ENCODE measurements around the gene VAPA. TPM values are rescaled to one million over a fixed set of nuclear protein-coding genes. Genes with fewer than 3 reads are reported as not detected.
A peak's percentile ranks its signal among the peaks of the same experiment; 100 is the strongest.

The VAPA gene
- polyA plus RNA-seq, 1 donor (not counting 4 experiments of a cell fraction or from before 2014, with no cell fraction given): 350 TPM

- TF ChIP-seq CTCF (optimal IDR thresholded peaks at IDR 0.05 in 1 of 3, IDR thresholded peaks at IDR 0.05 in 1 of 3, conservative IDR thresholded peaks at IDR 0.05 in 1 of 3; ENCODE audit: extremely low read depth in 1 of 3, insufficient read depth in 2 of 3, low read length in 3 of 3) (no peak), EZH2 (IDR thresholded peaks at IDR 0.05; ENCODE audit: low read length) (no peak)
- H3K36me3 ChIP-seq (ENCODE audit: control insufficient read depth in 2 of 2, extremely low read depth in 1 of 2, insufficient read depth in 2 of 2, low read length in 2 of 2): peaks cover 9 to 37% of the 10 kb centered on the region in 2 experiments
- no peak overlapping the region for H3K9ac ChIP-seq (ENCODE audit: control insufficient read depth, extremely low read depth, insufficient read depth, low read length)
- H3K27ac ChIP-seq (ENCODE audit: control insufficient read depth, insufficient read depth, low read length): no peak overlapping the region
- H3K4me3 ChIP-seq (ENCODE audit: control insufficient read depth in 2 of 3, extremely low read depth in 1 of 3, insufficient read depth in 2 of 3, low read depth in 1 of 3, low read length in 3 of 3): no peak overlapping the region
- FAIRE-seq (no peak), DNase-seq (ENCODE audit: low read depth, low spot score) (no peak)
- H3K4me1 ChIP-seq (ENCODE audit: control insufficient read depth, extremely low read depth, insufficient read depth, low read length): peaks cover 21% of the 10 kb centered on the region
- peaks cover 40% of the 10 kb centered on the region for H3K79me2 ChIP-seq (ENCODE audit: control insufficient read depth, insufficient read depth, low read length)
- no peak overlapping the region for H3K4me2 ChIP-seq (ENCODE audit: control insufficient read depth, extremely low read depth, insufficient read depth, low read depth, low read length)
- H4K20me1 ChIP-seq (ENCODE audit: control insufficient read depth, extremely low read depth, insufficient read depth, low read length): peaks cover 3% of the 10 kb centered on the region
- H2AFZ ChIP-seq (ENCODE audit: control insufficient read depth, low read length): no peak overlapping the region
- no peaks in the 10 kb centered on the region for H3K27me3 ChIP-seq (ENCODE audit: control insufficient read depth, extremely low read depth, insufficient read depth, low read length)
- H3K9me3 ChIP-seq (ENCODE audit: control insufficient read depth, low read depth, low read length): no peaks in the 10 kb centered on the region
- dilution Hi-C loops (cut with MboI; ENCODE audit: extremely low pct_ligation_motif_present, low sequenced_read_pairs): no loop called here
- H3K9me1 ChIP-seq (ENCODE audit: control insufficient read depth, extremely low read depth, insufficient read depth, low read length): peaks cover 2% of the 10 kb centered on the region
Observed at GRCh38 chr18:9950289-9951016, 36.6 kb downstream of the VAPA start.

GRCh38 chr18:9951022-9951859 is 37.4 kb downstream of the VAPA start:
- H4K20me1 ChIP-seq (ENCODE audit: control insufficient read depth, extremely low read depth, insufficient read depth, low read length): peaks cover 3% of the 10 kb centered on the region
- H3K4me1 ChIP-seq (ENCODE audit: control insufficient read depth, extremely low read depth, insufficient read depth, low read length): peaks cover 21% of the 10 kb centered on the region
- H3K27ac ChIP-seq (ENCODE audit: control insufficient read depth, insufficient read depth, low read length): peak overlapping the region; percentile 36
- H3K9me1 ChIP-seq (ENCODE audit: control insufficient read depth, extremely low read depth, insufficient read depth, low read length): peaks cover 2% of the 10 kb centered on the region
- H3K9ac ChIP-seq (ENCODE audit: control insufficient read depth, extremely low read depth, insufficient read depth, low read length): no peak overlapping the region
- H3K36me3 ChIP-seq (ENCODE audit: control insufficient read depth in 2 of 2, extremely low read depth in 1 of 2, insufficient read depth in 2 of 2, low read length in 2 of 2): peaks cover 9 to 40% of the 10 kb centered on the region in 2 experiments
- no peak overlapping the region for H3K4me2 ChIP-seq (ENCODE audit: control insufficient read depth, extremely low read depth, insufficient read depth, low read depth, low read length)
- no peak for TF ChIP-seq EZH2 (IDR thresholded peaks at IDR 0.05; ENCODE audit: low read length)
- TF ChIP-seq CTCF (optimal IDR thresholded peaks at IDR 0.05 in 1 of 3, IDR thresholded peaks at IDR 0.05 in 1 of 3, conservative IDR thresholded peaks at IDR 0.05 in 1 of 3; ENCODE audit: extremely low read depth in 1 of 3, insufficient read depth in 2 of 3, low read length in 3 of 3): peak; percentile 76 to 80 (median 79)
- peaks cover 38% of the 10 kb centered on the region for H3K79me2 ChIP-seq (ENCODE audit: control insufficient read depth, insufficient read depth, low read length)
- FAIRE-seq (peak; percentile 65), DNase-seq (ENCODE audit: low read depth, low spot score) (no peak)
- dilution Hi-C loops (cut with MboI; ENCODE audit: extremely low pct_ligation_motif_present, low sequenced_read_pairs): no loop called here
- no peak overlapping the region for H2AFZ ChIP-seq (ENCODE audit: control insufficient read depth, low read length)
- H3K27me3 ChIP-seq (ENCODE audit: control insufficient read depth, extremely low read depth, insufficient read depth, low read length): no peaks in the 10 kb centered on the region
- H3K9me3 ChIP-seq (ENCODE audit: control insufficient read depth, low read depth, low read length): no peaks in the 10 kb centered on the region
- no peak overlapping the region for H3K4me3 ChIP-seq (ENCODE audit: control insufficient read depth in 2 of 3, extremely low read depth in 1 of 3, insufficient read depth in 2 of 3, low read depth in 1 of 3, low read length in 3 of 3)
